GM12878 (cell line): Measurements from ENCODE around the gene NRIP3. TPM values are rescaled to one million over a fixed set of nuclear protein-coding genes. Genes with fewer than 3 reads are reported as not detected.

Source experiments
- ATAC-seq: fragments of 200-7000 bp; cut with Tn5 transposase; 3 replicates; pipeline ENCODE4 v1.9.1; 2020; ENCODE audit warnings: mild to moderate bottlenecking, moderate library complexity
- BruUV-seq: library from RNA; stranded (reverse); fragments of 400-500 nt; replicated peaks from 2 replicates; lab custom pipeline; 2021; lab: Mats Ljungman, UMichigan
- CTCF ChIA-PET: fragments of 300-600 bp; sonication (Branson Sonifier 250); formaldehyde crosslinking; extraction: SDS; loops from one replicate; lab custom pipeline; 2021; ENCODE audit warnings: inconsistent platforms; lab: Yijun Ruan, JAX
- POLR2A ChIA-PET: fragments of 350-600 bp; formaldehyde crosslinking; extraction: SDS; loops from one replicate; lab custom pipeline; 2021; ENCODE audit warnings: inconsistent platforms; lab: Charles Lee
- RAD21 ChIA-PET: fragments of 300-600 bp; sonication (Branson Sonifier 250); formaldehyde crosslinking; loops from one replicate; lab custom pipeline; 2023; ENCODE audit warnings: antibody characterized with exemption; ENCODE audit not compliant: unreplicated experiment; lab: Charles Lee
- SMC1A ChIA-PET: fragments of 300-600 bp; sonication (Branson Sonifier 250); formaldehyde crosslinking; loops from one replicate; lab custom pipeline; 2023; ENCODE audit not compliant: unreplicated experiment, uncharacterized antibody; lab: Charles Lee
- DNase-seq: peaks from one replicate; pipeline ENCODE4 v3.0.0-alpha.2; 2011; ENCODE audit warnings: low read depth, low spot score
- FAIRE-seq: peaks from 3 replicates; lab custom pipeline; 2011; peaks lifted over from hg19 to GRCh38; lab: Jason Lieb, UNC
- H2AFZ ChIP-seq: 2 replicates; pipeline ENCODE4 v1.6.0; 2011; ENCODE audit warnings: low read depth, low read length, control low read depth; ENCODE audit not compliant: control insufficient read depth
- H3K27ac ChIP-seq: 2 replicates; pipeline ENCODE4 v1.5.1; 2011; ENCODE audit warnings: control low read depth; ENCODE audit not compliant: control insufficient read depth, insufficient read depth
- H3K27me3 ChIP-seq, 2 experiments: replicated peaks in 1 of 2; 2 replicates each; pipeline versions ENCODE4 v1.6.0 to v1.6.1; 2011; ENCODE audit warnings: low read length in 1 of 2; ENCODE audit not compliant: control insufficient read depth in 2 of 2, insufficient read depth in 2 of 2
- H3K36me3 ChIP-seq, 2 experiments: 2 replicates each; pipeline ENCODE4 v1.5.1; 2011; ENCODE audit warnings: low read length in 1 of 2; ENCODE audit not compliant: control insufficient read depth in 2 of 2, insufficient read depth in 2 of 2
- H3K4me1 ChIP-seq: 2 replicates; pipeline ENCODE4 v1.6.1; 2011; ENCODE audit warnings: mild to moderate bottlenecking, low read length, moderate library complexity, mixed read lengths; ENCODE audit not compliant: control insufficient read depth, insufficient read depth
- H3K4me2 ChIP-seq: 2 replicates; pipeline ENCODE4 v1.6.0; 2011; ENCODE audit warnings: control low read depth; ENCODE audit not compliant: control insufficient read depth, insufficient read depth
- H3K4me3 ChIP-seq: fragments of 200-600 bp; sonication (generic); 2 replicates; pipeline ENCODE4 v1.5.1; 2016
- H3K79me2 ChIP-seq: 2 replicates; pipeline ENCODE4 v1.6.0; 2011; ENCODE audit warnings: low read length; ENCODE audit not compliant: control insufficient read depth, insufficient read depth
- H3K9ac ChIP-seq: 2 replicates; pipeline ENCODE4 v1.8.0; 2011; ENCODE audit warnings: low read length, control low read depth, mixed read lengths; ENCODE audit not compliant: control insufficient read depth, insufficient read depth
- H3K9me3 ChIP-seq: replicated peaks from 3 replicates; pipeline ENCODE4 v1.5.1; 2011; ENCODE audit warnings: mild to moderate bottlenecking, low read length; ENCODE audit not compliant: control insufficient read depth, insufficient read depth
- H4K20me1 ChIP-seq: 2 replicates; pipeline ENCODE4 v1.6.0; 2011; ENCODE audit not compliant: control insufficient read depth, insufficient read depth
- CBFB ChIP-seq: IDR thresholded peaks from 2 replicates; pipeline ENCODE4 v1.6.1; 2016; ENCODE audit warnings: antibody characterized with exemption, low read depth
- EGR1 ChIP-seq, 2 experiments: IDR thresholded peaks; 1 replicate in 1 of 2; 2 replicates in 1 of 2; pipeline ENCODE4 v1.6.1; 2011 to 2012; ENCODE audit warnings: low read depth in 2 of 2, low read length in 2 of 2, borderline replicate concordance in 1 of 2, mild to moderate bottlenecking in 1 of 2, moderate library complexity in 1 of 2
- GATAD2B ChIP-seq: fragments of 450-650 bp; conservative IDR thresholded peaks from 2 replicates; pipeline ENCODE4 v1.6.1; 2017; ENCODE audit warnings: low read depth, mild to moderate bottlenecking, moderate library complexity
- JUNB ChIP-seq: IDR thresholded peaks from 2 replicates; pipeline ENCODE4 v1.6.1; 2016; ENCODE audit warnings: antibody characterized with exemption, mild to moderate bottlenecking
- MTA2 ChIP-seq: fragments of 450-650 bp; IDR thresholded peaks from 2 replicates; pipeline ENCODE4 v1.6.1; 2016; ENCODE audit warnings: low read depth, mild to moderate bottlenecking, moderate library complexity
- MTA3 ChIP-seq: IDR thresholded peaks from 2 replicates; pipeline ENCODE4 v1.6.1; 2012; ENCODE audit warnings: low read length, inconsistent platforms, borderline replicate concordance
- MXI1 ChIP-seq: fragments of 150-350 bp; IDR thresholded peaks from 2 replicates; pipeline ENCODE4 v1.6.1; 2011; ENCODE audit warnings: low read depth, mild to moderate bottlenecking, inconsistent platforms, low read length, improper control_type of control experiment
- NR2C1 ChIP-seq: fragments of 450-650 bp; IDR thresholded peaks from 2 replicates; pipeline ENCODE4 v1.6.1; 2017; ENCODE audit warnings: antibody characterized with exemption, mild to moderate bottlenecking, moderate library complexity
- PAX8 ChIP-seq: fragments of 450-650 bp; IDR thresholded peaks from 2 replicates; pipeline ENCODE4 v1.6.1; 2017; ENCODE audit warnings: mild to moderate bottlenecking, moderate library complexity
- RFX5 ChIP-seq: IDR thresholded peaks from 2 replicates; pipeline ENCODE4 v1.6.1; 2011; ENCODE audit warnings: low read depth, low read length, improper control_type of control experiment
- WGBS: methylation state at CpG from one replicate; pipeline ENCODE4 v1.1.6; 2016; ENCODE audit warnings: low lambda C conversion rate; ENCODE audit not compliant: insufficient replicate concordance, insufficient coverage; ENCODE audit errors: missing lambda C conversion rate; 5-methylcytosine and 5-hydroxymethylcytosine counted together
- in situ Hi-C: fragments of 300-500 bp; cut with MboI; formaldehyde crosslinking; loops from 9 replicates; pipeline ENCODE4 v1.14.3; 2018; ENCODE audit warnings: mixed read lengths
- intact Hi-C: fragments of 100-400 bp; cut with micrococcal nuclease; formaldehyde crosslinking; loops from one replicate; pipeline ENCODE4 v1.14.2; 2022; ENCODE audit not compliant: unreplicated experiment
- polyA plus RNA-seq, 11 experiments: library from polyadenylated mRNA; depleted of rRNA in 4 of 11; unstranded in 6 of 11; stranded (reverse) in 5 of 11; fragments of >200 nt; fragmentation: Nextera tagmentation in 4 of 11; fragmentation: Illumina TruSeq in 1 of 11; extraction: Ambion mirVana in 4 of 11; extraction: Trizol in 1 of 11; gene quantifications; 1 replicate in 1 of 11; 2 replicates in 10 of 11; pipeline versions ENCODE4 v1.2.1 to v1.2.3, GENCODE V29; 2011 to 2016; ENCODE audit warnings: inconsistent platforms in 2 of 11, missing spikeins in 2 of 11, low read depth in 1 of 11
- total RNA-seq, 4 experiments: library from RNA; depleted of rRNA in 3 of 4; stranded (reverse); fragments of >200 nt in 3 of 4; fragmentation: Illumina TruSeq in 1 of 4; extraction: Trizol in 1 of 4; gene quantifications; 2 replicates each; pipeline versions ENCODE4 v1.2.1 to v1.2.3, GENCODE V29; 2013 to 2021
- TF ChIP-seq, protein P1 (sequence below): fragments of 450-650 bp; IDR thresholded peaks from 2 replicates; pipeline ENCODE4 v1.6.1; 2017; ENCODE audit warnings: mild to moderate bottlenecking, moderate library complexity
- TF ChIP-seq, protein P2 (sequence below): fragments of 450-650 bp; IDR thresholded peaks from 2 replicates; pipeline ENCODE4 v1.6.1; 2016; ENCODE audit warnings: mild to moderate bottlenecking
- TF ChIP-seq, protein P3 (sequence below): fragments of 450-650 bp; IDR thresholded peaks from 2 replicates; pipeline ENCODE4 v1.6.1; 2017; ENCODE audit warnings: antibody characterized with exemption, mild to moderate bottlenecking, moderate library complexity
- TF ChIP-seq, protein P4 (sequence below): IDR thresholded peaks from 2 replicates; pipeline ENCODE4 v1.6.1; 2011; ENCODE audit warnings: mild to moderate bottlenecking, low read depth, low read length, moderate library complexity; ENCODE audit not compliant: insufficient replicate concordance

The NRIP3 gene
- total and polyA plus RNA-seq, 10 of the 15 experiments (the other 5 are each of a cell fraction or from before 2014, with no cell fraction given): under 0.01 to 0.25 (median 0.09) TPM; not detected in 7

DNA sequence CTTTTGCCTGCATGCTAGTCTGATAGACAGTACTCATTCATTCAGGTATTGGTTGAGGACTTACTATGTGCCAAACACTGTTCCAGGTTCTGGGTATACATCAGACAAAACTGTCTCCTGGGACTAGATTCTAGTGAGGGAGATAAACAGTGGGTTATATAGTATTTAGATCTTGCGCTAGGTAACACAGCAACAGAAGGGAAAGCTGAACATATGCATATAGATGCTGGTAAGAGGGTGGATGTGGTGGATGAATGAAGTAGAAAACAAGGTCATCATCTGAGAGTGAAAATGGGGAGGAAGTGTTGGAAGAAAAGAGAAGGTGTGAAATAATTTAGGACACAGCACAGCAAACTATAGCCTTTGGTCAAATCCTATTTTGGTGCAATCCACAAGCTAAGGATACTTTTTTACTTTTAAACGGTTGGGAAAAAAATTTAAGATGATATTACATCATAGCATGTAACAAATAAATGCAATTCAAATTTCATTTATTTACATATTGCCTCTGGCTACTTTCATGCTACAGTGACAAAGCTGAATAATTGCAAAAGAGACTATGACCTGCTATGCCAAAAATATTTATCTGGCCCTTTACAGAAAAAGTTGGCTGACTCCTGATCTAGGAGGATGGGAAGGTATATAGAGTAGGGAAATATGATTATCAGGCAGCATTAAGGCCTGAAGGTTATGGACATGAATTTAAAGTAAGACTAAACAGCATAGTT is 32.4 kb downstream of the NRIP3 start:
- DNase-seq (no peak), ATAC-seq (no peak), FAIRE-seq (no peak)
- CTCF ChIA-PET: interaction anchor here (1.2 to 1.3 kb wide), 2 partner anchors 11 to 59 kb away, joined by 3 to 4 read pairs; no protein-coding TSS in a partner anchor
- 72% methylated on average over 2 of the region's 2 CpGs for WGBS
- Histone ChIP-seq H4K20me1 (no peaks in the 10 kb centered on the region), H3K4me2 (no peak overlapping the region), H3K79me2 (no peaks in the 10 kb centered on the region), H3K9ac (no peak overlapping the region), H3K27ac (no peak overlapping the region), H3K9me3 (no peaks in the 10 kb centered on the region), H3K4me3 (no peak overlapping the region), H2AFZ (no peak overlapping the region), H3K36me3 (no peaks in the 10 kb centered on the region), H3K27me3 (no peaks in the 10 kb centered on the region), H3K4me1 (no peaks in the 10 kb centered on the region)
- SMC1A ChIA-PET: interaction anchor here (0.5 to 2.1 kb wide), 2 partner anchors 11 to 339 kb away, joined by 3 to 7 read pairs; no protein-coding TSS in a partner anchor
- BruUV-seq: no TSS peak
- intact Hi-C loops: no loop called here
- POLR2A ChIA-PET: interaction anchor here (0.5 kb wide), 1 partner anchor 59 kb away, joined by 8 read pairs; no protein-coding TSS in a partner anchor
- in situ Hi-C loops: no loop called here
- RAD21 ChIA-PET: no interaction called here
- TF ChIP-seq GATAD2B (no peak), MTA2 (no peak), JUNB (no peak), MXI1 (no peak), MTA3 (no peak), PAX8 (no peak), NR2C1 (no peak), CBFB (no peak), RFX5 (no peak), EGR1 (IDR thresholded peaks at IDR 0.05; ENCODE audit: borderline replicate concordance in 1 of 2, low read depth in 2 of 2, low read length in 2 of 2) (no peak)
- TF ChIP-seq, protein P1, sequence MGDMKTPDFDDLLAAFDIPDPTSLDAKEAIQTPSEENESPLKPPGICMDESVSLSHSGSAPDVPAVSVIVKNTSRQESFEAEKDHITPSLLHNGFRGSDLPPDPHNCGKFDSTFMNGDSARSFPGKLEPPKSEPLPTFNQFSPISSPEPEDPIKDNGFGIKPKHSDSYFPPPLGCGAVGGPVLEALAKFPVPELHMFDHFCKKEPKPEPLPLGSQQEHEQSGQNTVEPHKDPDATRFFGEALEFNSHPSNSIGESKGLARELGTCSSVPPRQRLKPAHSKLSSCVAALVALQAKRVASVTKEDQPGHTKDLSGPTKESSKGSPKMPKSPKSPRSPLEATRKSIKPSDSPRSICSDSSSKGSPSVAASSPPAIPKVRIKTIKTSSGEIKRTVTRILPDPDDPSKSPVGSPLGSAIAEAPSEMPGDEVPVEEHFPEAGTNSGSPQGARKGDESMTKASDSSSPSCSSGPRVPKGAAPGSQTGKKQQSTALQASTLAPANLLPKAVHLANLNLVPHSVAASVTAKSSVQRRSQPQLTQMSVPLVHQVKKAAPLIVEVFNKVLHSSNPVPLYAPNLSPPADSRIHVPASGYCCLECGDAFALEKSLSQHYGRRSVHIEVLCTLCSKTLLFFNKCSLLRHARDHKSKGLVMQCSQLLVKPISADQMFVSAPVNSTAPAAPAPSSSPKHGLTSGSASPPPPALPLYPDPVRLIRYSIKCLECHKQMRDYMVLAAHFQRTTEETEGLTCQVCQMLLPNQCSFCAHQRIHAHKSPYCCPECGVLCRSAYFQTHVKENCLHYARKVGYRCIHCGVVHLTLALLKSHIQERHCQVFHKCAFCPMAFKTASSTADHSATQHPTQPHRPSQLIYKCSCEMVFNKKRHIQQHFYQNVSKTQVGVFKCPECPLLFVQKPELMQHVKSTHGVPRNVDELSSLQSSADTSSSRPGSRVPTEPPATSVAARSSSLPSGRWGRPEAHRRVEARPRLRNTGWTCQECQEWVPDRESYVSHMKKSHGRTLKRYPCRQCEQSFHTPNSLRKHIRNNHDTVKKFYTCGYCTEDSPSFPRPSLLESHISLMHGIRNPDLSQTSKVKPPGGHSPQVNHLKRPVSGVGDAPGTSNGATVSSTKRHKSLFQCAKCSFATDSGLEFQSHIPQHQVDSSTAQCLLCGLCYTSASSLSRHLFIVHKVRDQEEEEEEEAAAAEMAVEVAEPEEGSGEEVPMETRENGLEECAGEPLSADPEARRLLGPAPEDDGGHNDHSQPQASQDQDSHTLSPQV: no peak
- TF ChIP-seq, protein P2, sequence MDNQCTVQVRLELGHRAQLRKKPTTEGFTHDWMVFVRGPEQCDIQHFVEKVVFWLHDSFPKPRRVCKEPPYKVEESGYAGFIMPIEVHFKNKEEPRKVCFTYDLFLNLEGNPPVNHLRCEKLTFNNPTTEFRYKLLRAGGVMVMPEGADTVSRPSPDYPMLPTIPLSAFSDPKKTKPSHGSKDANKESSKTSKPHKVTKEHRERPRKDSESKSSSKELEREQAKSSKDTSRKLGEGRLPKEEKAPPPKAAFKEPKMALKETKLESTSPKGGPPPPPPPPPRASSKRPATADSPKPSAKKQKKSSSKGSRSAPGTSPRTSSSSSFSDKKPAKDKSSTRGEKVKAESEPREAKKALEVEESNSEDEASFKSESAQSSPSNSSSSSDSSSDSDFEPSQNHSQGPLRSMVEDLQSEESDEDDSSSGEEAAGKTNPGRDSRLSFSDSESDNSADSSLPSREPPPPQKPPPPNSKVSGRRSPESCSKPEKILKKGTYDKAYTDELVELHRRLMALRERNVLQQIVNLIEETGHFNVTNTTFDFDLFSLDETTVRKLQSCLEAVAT: no peak
- TF ChIP-seq, protein P3, sequence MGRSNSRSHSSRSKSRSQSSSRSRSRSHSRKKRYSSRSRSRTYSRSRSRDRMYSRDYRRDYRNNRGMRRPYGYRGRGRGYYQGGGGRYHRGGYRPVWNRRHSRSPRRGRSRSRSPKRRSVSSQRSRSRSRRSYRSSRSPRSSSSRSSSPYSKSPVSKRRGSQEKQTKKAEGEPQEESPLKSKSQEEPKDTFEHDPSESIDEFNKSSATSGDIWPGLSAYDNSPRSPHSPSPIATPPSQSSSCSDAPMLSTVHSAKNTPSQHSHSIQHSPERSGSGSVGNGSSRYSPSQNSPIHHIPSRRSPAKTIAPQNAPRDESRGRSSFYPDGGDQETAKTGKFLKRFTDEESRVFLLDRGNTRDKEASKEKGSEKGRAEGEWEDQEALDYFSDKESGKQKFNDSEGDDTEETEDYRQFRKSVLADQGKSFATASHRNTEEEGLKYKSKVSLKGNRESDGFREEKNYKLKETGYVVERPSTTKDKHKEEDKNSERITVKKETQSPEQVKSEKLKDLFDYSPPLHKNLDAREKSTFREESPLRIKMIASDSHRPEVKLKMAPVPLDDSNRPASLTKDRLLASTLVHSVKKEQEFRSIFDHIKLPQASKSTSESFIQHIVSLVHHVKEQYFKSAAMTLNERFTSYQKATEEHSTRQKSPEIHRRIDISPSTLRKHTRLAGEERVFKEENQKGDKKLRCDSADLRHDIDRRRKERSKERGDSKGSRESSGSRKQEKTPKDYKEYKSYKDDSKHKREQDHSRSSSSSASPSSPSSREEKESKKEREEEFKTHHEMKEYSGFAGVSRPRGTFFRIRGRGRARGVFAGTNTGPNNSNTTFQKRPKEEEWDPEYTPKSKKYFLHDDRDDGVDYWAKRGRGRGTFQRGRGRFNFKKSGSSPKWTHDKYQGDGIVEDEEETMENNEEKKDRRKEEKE: no peak
- TF ChIP-seq, protein P4, sequence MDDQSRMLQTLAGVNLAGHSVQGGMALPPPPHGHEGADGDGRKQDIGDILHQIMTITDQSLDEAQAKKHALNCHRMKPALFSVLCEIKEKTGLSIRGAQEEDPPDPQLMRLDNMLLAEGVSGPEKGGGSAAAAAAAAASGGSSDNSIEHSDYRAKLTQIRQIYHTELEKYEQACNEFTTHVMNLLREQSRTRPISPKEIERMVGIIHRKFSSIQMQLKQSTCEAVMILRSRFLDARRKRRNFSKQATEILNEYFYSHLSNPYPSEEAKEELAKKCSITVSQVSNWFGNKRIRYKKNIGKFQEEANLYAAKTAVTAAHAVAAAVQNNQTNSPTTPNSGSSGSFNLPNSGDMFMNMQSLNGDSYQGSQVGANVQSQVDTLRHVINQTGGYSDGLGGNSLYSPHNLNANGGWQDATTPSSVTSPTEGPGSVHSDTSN: no peak
